Nephron (organoid): Measurements from ENCODE around the gene MAP4.

Experiments used
- H3K27ac Mint-ChIP-seq, 3 experiments: 2 replicates each; pipeline ENCODE4 v1.8.0; 2020; ENCODE audit warnings: mixed read lengths in 3 of 3, mild to moderate bottlenecking in 2 of 3, moderate library complexity in 1 of 3
- H3K27me3 Mint-ChIP-seq: 2 replicates; pipeline ENCODE4 v1.8.0; 2021; ENCODE audit warnings: low read depth, mild to moderate bottlenecking, moderate library complexity, mixed read lengths
- H3K36me3 Mint-ChIP-seq: 2 replicates; pipeline ENCODE4 v1.8.0; 2020; ENCODE audit warnings: low read depth, mixed read lengths
- H3K4me1 Mint-ChIP-seq: 2 replicates; pipeline ENCODE4 v1.8.0; 2020; ENCODE audit warnings: mixed read lengths
- H3K4me3 Mint-ChIP-seq, 3 experiments: 2 replicates each; pipeline ENCODE4 v1.8.0; 2020; ENCODE audit warnings: mild to moderate bottlenecking in 3 of 3, mixed read lengths in 3 of 3, moderate library complexity in 2 of 3
- H3K9me3 Mint-ChIP-seq: 2 replicates; pipeline ENCODE4 v1.8.0; 2020; ENCODE audit warnings: mixed read lengths
- CTCF ChIP-seq, 3 experiments: fragments of 200-600 bp; sonication (generic); IDR thresholded peaks; one replicate each; pipeline ENCODE4 v1.5.0; 2021; ENCODE audit warnings: antibody characterized with exemption in 3 of 3; ENCODE audit not compliant: unreplicated experiment in 3 of 3

Gene MAP4

GRCh38 chr3:47908744-47909143 lies 107.5 kb downstream of the MAP4 start:
- no peak overlapping the region for H3K4me3 Mint-ChIP-seq
- H3K9me3 Mint-ChIP-seq = no peaks in the 10 kb centered on the region
- H3K27ac Mint-ChIP-seq = no peak overlapping the region
- peaks cover 9% of the 10 kb centered on the region for H3K4me1 Mint-ChIP-seq
- no peaks in the 10 kb centered on the region for H3K27me3 Mint-ChIP-seq
- peaks cover 65% of the 10 kb centered on the region for H3K36me3 Mint-ChIP-seq
- TF ChIP-seq CTCF (IDR thresholded peaks at IDR 0.05; ENCODE audit: unreplicated experiment in 3 of 3) = no peak

DNA sequence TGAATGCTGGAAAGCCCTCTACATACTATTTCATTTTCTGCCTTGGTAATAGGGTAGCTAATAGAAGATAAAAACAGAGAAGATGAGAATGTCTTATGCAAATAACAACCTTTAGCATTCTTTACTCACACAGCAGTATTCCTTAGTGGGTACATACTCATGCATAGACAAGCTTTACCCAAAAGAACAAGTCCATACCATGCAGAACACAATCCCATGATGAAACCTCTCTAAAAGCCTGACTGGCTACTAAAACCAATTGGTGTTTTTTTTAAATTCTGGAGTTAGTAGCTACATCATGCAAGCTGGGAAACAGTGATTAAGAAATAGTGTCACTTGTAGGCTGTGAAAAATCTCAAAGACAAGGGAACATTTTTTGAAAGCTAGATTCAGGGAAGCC lies 108.4 kb downstream of the MAP4 start:
- TF ChIP-seq CTCF (IDR thresholded peaks at IDR 0.05; ENCODE audit: unreplicated experiment in 3 of 3) = no peak
- Mint-ChIP-seq H3K27me3 (no peaks in the 10 kb centered on the region), H3K27ac (no peak overlapping the region), H3K36me3 (peaks cover 68% of the 10 kb centered on the region), H3K4me3 (no peak overlapping the region), H3K9me3 (no peaks in the 10 kb centered on the region), H3K4me1 (peaks cover 9% of the 10 kb centered on the region)

DNA sequence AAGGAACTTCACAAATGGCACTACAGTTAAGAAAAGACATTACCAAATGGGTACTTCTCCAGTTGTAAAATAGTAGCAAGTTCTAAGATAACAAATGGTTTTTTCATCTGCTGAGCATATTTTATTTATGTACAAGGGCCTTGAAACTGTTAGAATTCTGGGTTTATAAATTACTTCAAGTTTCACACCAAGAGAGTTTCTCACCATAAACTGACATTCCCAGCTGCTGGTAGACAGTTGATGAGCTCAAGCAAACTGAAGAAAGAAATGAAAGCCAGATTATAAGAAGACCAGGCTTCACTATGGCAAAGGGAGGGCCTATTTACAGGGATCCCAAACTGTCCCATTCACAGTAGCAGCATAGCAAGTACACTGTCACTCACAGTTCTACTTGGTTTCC lies 113.5 kb downstream of the MAP4 start:
- TF ChIP-seq CTCF (IDR thresholded peaks at IDR 0.05; ENCODE audit: unreplicated experiment in 3 of 3) = no peak
- no peaks in the 10 kb centered on the region for H3K9me3 Mint-ChIP-seq
- H3K4me3 Mint-ChIP-seq = no peak overlapping the region
- H3K27ac Mint-ChIP-seq = peak overlapping the region in 1 of 3 experiments; percentile 25
- no peaks in the 10 kb centered on the region for H3K27me3 Mint-ChIP-seq
- no peaks in the 10 kb centered on the region for H3K4me1 Mint-ChIP-seq
- peaks cover 38% of the 10 kb centered on the region for H3K36me3 Mint-ChIP-seq

- Mint-ChIP-seq H3K27ac (peak overlapping the region in 1 of 3 experiments; percentile 28), H3K9me3 (no peaks in the 10 kb centered on the region), H3K36me3 (peaks cover 40% of the 10 kb centered on the region), H3K27me3 (no peaks in the 10 kb centered on the region), H3K4me3 (no peak overlapping the region), H3K4me1 (no peaks in the 10 kb centered on the region)
- no peak for TF ChIP-seq CTCF (IDR thresholded peaks at IDR 0.05; ENCODE audit: unreplicated experiment in 3 of 3)
Measured at GRCh38 chr3:47901280-47901833, 114.9 kb downstream of the MAP4 start.

- no peak for TF ChIP-seq CTCF (IDR thresholded peaks at IDR 0.05; ENCODE audit: unreplicated experiment in 3 of 3)
- H3K4me3 Mint-ChIP-seq = no peak overlapping the region
- no peaks in the 10 kb centered on the region for H3K27me3 Mint-ChIP-seq
- peaks cover 39% of the 10 kb centered on the region for H3K36me3 Mint-ChIP-seq
- no peaks in the 10 kb centered on the region for H3K9me3 Mint-ChIP-seq
- H3K4me1 Mint-ChIP-seq = no peaks in the 10 kb centered on the region
- peak overlapping the region in 2 of 3 experiments; percentile 25 to 46 for H3K27ac Mint-ChIP-seq
Measured at GRCh38 chr3:47899495-47900108, 116.6 kb downstream of the MAP4 start.

DNA sequence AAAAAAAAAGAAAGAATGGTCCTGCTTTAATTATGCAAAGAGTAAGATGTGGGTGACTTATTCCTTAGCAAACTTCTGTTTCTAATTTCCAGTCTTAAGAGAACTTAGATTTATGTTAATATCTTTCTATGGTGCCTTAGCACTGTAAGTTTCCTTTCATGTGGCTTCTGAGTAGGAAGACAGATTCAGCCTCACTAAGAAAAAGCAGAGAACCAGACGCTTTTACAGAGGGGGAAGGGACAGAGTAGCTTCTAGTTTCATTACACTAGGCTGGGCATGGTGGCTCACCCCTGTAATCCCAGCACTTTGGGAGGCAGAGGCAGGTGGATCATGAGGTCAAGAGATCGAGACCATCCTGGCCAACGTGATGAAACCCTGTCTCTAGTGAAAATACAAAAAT lies 118.3 kb downstream of the MAP4 start:
- no peak for TF ChIP-seq CTCF (IDR thresholded peaks at IDR 0.05; ENCODE audit: unreplicated experiment in 3 of 3)
- Mint-ChIP-seq H3K4me1 (peaks cover 5% of the 10 kb centered on the region), H3K36me3 (peaks cover 39% of the 10 kb centered on the region), H3K27me3 (no peaks in the 10 kb centered on the region), H3K4me3 (no peak overlapping the region), H3K9me3 (no peaks in the 10 kb centered on the region), H3K27ac (no peak overlapping the region)
